GM19099 (cell line): ENCODE results near the gene PODXL2.

ENCODE experiments used
- POLR2A ChIP-seq: IDR thresholded peaks from 3 replicates; pipeline ENCODE4 v1.6.1; 2011; ENCODE audit warnings: low read depth; ENCODE audit not compliant: insufficient read length; ENCODE audit errors: extremely low read depth

The PODXL2 gene

DNA sequence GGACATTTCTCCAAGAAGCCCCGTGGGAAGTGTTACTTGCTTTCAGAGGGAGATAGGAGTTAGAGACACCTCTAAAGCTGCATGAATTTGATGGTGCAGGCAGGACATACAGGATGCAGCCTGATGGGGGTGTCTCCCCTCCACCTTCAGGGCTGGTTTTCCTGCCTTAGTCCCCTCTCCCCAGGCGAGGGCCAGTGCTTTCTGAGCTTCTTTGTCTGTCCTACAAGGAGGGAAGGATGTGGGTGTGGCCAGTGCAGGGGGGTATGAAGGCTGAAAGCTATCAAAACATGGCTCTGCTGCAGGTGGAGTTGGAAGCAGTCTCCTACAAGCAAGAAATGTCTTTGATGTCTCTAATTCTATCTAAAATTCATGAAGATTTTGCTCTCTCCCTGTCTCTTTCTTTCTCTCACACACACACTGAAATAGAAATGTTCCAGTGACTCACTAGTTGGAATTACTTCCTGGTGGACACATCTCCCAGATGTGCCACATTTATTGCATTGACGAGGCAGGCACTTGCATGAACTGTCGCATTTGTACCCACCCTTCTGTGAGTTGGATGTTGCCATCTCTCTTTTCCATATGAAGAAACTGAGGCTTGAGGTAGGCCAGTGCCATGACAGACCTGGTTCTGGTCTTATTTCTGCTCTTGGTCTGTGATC is 13.9 kb upstream of the PODXL2 start:
- no peak for TF ChIP-seq POLR2A

DNA sequence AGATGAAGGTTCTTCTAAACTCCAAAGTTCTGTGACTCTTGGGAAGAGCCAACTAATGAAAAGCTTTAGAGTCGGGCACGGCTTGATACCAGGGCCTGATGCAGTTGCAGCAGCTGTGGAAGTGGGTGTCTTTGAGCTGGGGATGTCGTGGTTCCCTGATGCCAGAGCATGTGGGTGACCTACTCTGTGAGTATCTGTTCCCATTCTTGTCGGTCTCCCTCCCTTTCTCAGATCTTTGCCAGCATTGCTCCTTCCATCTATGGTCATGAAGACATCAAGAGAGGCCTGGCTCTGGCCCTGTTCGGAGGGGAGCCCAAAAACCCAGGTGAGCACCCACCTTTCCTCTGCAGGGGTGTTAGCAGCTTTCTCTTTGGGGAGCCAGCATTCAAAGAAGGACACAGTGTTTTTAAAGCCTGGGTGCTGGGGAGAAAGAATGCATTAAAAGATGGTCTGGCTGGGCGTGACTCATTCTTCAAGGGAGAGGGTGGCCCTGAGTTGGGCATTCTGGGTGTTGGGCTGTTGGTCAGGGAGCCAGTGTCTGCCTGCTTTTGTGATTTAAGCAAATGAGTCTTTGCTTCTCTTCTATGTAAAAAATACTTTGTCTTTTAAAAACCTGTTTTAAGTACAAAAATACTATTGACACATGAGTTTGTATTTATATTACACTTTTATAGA is 13.2 kb upstream of the PODXL2 start:
- TF ChIP-seq POLR2A: no peak

DNA sequence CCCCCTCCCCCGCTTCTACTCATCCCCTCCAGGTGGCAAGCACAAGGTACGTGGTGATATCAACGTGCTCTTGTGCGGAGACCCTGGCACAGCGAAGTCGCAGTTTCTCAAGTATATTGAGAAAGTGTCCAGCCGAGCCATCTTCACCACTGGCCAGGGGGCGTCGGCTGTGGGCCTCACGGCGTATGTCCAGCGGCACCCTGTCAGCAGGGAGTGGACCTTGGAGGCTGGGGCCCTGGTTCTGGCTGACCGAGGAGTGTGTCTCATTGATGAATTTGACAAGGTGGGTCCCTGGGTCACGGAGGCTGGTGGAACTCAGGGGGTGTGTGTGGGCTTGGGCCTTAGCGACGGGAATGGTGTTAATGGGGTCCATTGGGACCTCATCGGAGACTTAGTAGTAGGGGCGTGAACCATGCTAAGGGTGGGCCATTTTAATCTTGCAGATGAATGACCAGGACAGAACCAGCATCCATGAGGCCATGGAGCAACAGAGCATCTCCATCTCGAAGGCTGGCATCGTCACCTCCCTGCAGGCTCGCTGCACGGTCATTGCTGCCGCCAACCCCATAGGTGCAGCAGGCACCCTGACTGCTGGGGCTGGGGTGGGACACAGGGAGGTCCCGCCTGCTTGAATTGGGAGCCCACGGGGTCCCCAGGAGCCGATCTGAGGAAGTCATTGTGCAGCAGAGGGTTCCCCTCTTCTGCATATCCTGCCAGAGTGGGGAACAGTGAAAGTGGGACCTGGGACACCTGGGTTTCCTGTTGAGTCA is 12.0 kb upstream of the PODXL2 start:
- TF ChIP-seq POLR2A: no peak

- TF ChIP-seq POLR2A: no peak
These were observed 10.1 kb upstream of the PODXL2 start for GRCh38 chr3:127618891-127619290.

GRCh38 chr3:127620637-127621375 is 8.2 kb upstream of the PODXL2 start:
- TF ChIP-seq POLR2A: no peak

DNA sequence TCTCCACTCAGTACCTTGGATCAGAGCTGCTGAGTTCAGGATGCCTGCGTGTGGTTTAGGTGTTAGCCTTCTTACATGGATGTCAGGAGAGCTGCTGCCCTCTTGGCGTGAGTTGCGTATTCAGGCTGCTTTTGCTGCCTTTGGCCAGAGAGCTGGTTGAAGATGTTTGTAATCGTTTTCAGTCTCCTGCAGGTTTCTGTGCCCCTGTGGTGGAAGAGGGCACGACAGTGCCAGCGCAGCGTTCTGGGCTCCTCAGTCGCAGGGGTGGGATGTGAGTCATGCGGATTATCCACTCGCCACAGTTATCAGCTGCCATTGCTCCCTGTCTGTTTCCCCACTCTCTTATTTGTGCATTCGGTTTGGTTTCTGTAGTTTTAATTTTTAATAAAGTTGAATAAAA is 7.0 kb upstream of the PODXL2 start:
- no peak for TF ChIP-seq POLR2A

- TF ChIP-seq POLR2A: no peak
These were observed 6.0 kb upstream of the PODXL2 start for GRCh38 chr3:127622772-127623576.

- no peak for TF ChIP-seq POLR2A
These were observed 4.9 kb upstream of the PODXL2 start for GRCh38 chr3:127624063-127624462.

DNA sequence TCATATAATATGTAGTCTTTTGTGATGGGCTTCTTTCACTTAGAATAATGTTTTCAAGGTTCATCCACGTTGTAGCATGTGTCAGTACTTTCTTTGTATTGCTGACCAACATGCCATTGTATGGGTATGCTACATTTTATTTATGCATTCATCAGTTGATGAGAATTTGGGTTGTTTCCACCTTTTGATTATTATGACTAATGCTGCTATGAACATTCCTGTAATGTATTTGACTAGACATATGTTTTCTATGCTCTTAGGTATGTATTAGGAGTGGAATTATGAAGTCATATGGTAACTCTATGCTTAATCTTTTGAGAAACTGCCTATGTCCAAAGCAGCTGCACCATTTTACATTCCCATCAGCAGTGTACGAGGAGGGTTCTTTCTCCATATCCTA is 3.2 kb upstream of the PODXL2 start:
- no peak for TF ChIP-seq POLR2A

DNA sequence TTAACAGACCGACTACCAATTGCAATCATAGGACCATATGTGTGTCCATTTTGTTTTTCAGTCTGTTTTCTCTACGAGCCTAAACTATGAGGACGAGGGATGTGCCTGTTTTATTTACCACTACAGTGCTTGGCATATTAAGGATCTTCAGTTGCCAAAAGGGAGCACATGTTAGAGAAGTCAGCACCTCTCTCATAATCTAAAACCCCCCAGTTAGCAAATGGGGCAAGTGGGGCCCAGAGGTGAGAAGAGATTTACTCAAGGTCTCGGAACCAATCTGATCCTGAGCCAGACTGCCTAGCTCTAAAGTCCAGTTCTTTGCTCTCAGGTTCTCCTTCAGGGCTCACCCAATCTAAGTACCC is 578 bp upstream of the PODXL2 start:
- no peak for TF ChIP-seq POLR2A

DNA sequence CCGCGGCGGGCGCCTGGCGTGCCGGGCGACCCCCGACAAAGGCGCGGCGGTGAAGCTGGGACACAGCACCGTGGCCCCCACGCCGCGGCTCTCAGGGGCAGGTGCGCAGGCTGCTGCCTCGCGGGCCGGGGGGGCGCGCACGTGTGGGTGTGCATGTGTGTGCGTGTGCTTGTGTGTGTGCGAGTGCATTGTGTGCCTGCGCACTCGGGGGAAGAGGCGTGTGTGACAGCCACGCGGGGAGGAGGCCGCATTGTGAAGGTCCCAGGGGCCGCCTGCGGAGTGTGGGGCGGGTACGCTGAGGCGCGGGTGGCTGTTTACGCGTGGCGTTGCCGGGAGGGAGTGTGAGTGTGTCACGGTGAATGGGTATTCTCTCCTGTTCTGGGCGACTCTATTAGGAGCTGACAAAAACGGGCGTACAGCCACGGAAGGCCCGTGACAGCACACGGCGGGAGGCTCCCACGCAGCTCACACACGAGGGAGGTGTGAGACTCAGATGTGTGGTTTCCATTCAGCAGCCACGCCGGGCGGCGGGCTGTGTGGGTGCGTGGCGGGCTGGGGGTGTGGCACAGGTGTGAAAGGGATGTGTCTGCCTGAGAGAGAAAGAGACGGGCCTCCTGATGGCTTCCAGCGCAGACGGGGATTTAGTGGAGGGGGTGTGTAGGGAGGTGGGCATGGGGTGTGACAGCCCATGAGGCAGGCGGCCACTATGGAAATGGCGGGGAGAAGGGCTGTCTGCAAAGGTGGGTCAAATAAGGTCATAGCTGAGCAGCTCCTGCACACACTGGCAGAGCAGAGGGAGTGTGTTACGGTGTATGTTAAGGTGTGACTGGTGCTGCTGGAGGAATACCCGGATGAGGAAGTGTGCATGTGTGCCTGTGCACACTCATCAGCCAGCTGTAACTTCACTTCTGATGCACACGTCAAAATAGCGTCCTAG is 750 bp downstream of the PODXL2 start:
- TF ChIP-seq POLR2A: no peak

- TF ChIP-seq POLR2A: no peak
These were observed 2.1 kb downstream of the PODXL2 start for GRCh38 chr3:127630811-127631714.
